ENCODE measurements around the gene SHMT2. TPM values are rescaled to one million over a fixed set of nuclear protein-coding genes. Genes with fewer than 3 reads are reported as not detected.

SHMT2 gene
- total RNA-seq, 1 experiment from 2014 or later: 421 TPM

DNA sequence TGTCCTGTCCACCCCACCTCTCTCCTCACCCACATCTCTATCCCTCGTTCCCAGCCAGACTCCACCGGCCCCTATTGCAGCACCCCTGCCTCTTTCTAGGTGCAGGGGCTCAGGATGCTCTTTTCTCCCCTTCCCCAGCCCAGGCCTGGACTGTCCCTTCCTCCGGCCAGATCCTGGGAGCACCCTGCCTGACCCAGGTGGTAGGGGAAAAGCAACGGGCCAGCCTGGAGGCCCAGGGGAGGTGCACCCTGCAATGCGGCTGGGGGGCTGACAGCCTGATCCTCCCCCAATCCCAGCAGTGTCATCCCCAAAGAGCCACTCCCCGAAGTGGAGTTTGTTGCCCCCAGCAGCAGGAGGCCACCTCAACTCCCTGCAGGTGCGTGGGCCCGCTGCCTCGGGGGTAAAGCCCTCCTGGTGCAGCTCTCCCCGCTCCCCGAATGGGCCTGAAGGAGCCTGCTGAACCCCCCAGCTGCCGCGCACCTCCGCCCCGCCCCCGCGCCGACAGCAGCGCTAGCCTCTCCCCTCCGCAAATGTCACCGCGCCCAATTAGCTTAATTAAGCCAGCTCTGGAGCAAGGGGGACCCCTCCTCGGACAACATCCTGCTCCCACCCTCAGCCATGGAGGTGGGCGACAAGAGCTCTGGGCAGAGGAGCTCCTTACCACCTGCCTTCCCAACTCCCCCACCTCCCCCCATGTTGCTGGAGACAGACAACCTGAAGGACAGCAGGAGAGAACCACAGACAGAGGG, 8.2 kb upstream of the SHMT2 start:
- H3K27me3 Mint-ChIP-seq (ENCODE audit: insufficient read depth, unreplicated experiment): peaks cover 51% of the 10 kb centered on the region
- BruUV-seq (replicated peaks): no TSS peak
- POLR2A ChIA-PET: no interaction called here

DNA sequence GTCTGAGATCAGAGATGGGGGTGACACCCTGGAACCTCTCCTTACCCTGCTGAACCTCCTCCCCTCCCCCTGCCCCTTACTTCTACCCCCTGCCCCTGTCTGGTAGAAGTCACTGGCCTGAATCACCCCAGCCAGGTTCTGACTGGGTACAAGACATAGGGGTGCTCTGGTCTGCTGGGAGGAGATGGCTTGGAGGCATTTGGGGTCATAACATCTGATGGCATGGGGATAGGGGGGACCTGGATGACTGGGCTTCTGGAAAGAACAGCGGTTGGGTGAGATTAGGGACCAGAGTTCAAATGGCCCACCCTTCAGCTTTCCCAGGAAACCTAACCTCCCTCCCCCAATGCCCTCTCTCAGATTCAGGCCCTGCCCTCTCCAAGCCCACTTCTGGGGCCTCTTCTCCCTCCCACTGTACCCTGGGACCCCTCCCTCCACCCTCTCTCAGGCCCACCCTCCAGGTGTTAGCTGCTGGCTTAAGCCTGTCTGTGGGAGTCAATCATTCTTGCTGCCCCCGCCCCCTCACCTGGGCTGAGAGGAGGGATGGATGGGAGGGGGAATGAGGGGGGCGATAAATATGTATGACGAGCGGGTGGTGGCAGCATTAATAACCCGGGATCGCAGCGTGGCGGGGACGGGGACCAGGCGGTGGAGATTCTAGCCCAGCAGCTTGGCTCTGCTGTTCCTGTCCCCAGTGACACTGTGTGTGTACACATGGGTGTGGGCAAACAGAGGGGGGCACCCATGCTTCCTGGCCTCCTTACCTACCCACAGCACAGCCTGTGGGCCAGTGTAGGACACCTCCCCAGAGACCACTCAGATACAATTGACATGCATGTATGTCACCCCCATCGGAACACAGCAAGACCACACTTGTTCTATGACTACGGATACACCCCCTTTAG, 7.0 kb upstream of the SHMT2 start:
- H3K27me3 Mint-ChIP-seq (ENCODE audit: insufficient read depth, unreplicated experiment): peaks cover 50% of the 10 kb centered on the region
- POLR2A ChIA-PET: no interaction called here
- CTCF ChIA-PET: interaction anchor here (0.6 to 1.4 kb wide), 3 partner anchors 8 to 811 kb away, joined by 3 to 12 read pairs (median 3); no protein-coding TSS in a partner anchor
- H3K4me3 Mint-ChIP-seq (ENCODE audit: unreplicated experiment): no peak overlapping the region
- TF ChIP-seq, protein P1, sequence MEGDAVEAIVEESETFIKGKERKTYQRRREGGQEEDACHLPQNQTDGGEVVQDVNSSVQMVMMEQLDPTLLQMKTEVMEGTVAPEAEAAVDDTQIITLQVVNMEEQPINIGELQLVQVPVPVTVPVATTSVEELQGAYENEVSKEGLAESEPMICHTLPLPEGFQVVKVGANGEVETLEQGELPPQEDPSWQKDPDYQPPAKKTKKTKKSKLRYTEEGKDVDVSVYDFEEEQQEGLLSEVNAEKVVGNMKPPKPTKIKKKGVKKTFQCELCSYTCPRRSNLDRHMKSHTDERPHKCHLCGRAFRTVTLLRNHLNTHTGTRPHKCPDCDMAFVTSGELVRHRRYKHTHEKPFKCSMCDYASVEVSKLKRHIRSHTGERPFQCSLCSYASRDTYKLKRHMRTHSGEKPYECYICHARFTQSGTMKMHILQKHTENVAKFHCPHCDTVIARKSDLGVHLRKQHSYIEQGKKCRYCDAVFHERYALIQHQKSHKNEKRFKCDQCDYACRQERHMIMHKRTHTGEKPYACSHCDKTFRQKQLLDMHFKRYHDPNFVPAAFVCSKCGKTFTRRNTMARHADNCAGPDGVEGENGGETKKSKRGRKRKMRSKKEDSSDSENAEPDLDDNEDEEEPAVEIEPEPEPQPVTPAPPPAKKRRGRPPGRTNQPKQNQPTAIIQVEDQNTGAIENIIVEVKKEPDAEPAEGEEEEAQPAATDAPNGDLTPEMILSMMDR (IDR thresholded peaks at IDR 0.05; ENCODE audit: unreplicated experiment): no peak
- H3K36me3 Mint-ChIP-seq (ENCODE audit: insufficient read depth, unreplicated experiment): no peaks in the 10 kb centered on the region
- no peak for DNase-seq (ENCODE audit: unreplicated experiment)
- H3K27ac Mint-ChIP-seq (ENCODE audit: low read depth, unreplicated experiment): no peak overlapping the region
- intact Hi-C loops (cut with micrococcal nuclease): no loop called here
- no peaks in the 10 kb centered on the region for H3K9me3 Mint-ChIP-seq (ENCODE audit: unreplicated experiment)
- BruUV-seq (replicated peaks): no TSS peak
- H3K4me1 Mint-ChIP-seq (ENCODE audit: insufficient read depth, unreplicated experiment): peaks cover 21% of the 10 kb centered on the region

More for the DNA sequence above, 8.2 kb upstream of the SHMT2 start:
- Mint-ChIP-seq H3K36me3 (ENCODE audit: insufficient read depth, unreplicated experiment) (no peaks in the 10 kb centered on the region), H3K4me1 (ENCODE audit: insufficient read depth, unreplicated experiment) (peaks cover 25% of the 10 kb centered on the region), H3K27ac (ENCODE audit: low read depth, unreplicated experiment) (no peak overlapping the region), H3K9me3 (ENCODE audit: unreplicated experiment) (no peaks in the 10 kb centered on the region), H3K4me3 (ENCODE audit: unreplicated experiment) (no peak overlapping the region)
- intact Hi-C loops (cut with micrococcal nuclease): no loop called here
- TF ChIP-seq, protein P1 (IDR thresholded peaks at IDR 0.05; ENCODE audit: unreplicated experiment): no peak
- no peak for DNase-seq (ENCODE audit: unreplicated experiment)
- CTCF ChIA-PET: interaction anchor here (0.6 to 0.7 kb wide), 4 partner anchors 12 to 373 kb away, joined by 3 to 5 read pairs (median 3); no protein-coding TSS in a partner anchor

DNA sequence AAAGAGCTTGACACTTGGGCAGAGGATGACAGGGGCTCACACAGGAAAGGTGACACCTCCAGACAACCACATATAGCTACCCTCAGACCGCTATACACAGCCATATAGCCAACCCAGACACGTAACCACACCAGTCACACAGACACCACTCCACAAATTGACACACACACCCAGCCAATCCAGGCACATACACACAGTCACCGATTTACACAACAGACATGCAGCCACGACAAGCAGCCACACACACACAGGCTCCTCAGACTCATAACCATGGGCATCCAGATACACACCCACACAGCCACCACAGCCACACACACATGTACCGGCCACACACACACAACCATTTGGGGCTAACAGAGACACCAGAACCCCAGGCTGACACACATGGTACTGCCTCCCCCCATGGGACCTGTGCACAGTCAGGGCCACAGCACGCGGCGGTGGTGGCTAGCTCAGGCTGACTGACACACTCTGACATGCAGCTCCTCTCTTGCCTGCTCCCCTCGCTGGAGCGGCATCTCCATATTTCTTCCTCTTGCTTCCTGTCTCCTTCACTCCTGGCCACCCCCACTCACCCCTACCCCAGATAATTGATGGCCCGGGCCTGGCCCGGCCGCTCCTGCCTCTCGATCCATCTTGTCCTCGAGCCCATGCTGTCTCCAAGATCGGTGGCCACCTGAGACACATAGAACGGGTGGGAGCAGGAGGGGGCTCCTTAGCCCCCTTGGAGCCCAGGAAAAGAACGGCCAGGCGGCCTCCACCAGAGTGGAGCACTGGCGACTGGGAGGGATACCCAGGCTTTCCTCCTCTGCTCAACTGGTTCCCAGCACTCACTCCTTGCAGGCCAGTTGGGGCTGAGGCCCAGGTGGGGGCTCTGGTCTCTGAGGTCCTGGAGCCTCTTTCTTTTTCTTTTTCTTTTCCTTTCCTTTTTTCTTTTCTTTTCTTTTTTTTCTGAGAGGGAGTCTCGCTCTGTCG, 6.0 kb upstream of the SHMT2 start:
- Mint-ChIP-seq H3K36me3 (ENCODE audit: insufficient read depth, unreplicated experiment) (no peaks in the 10 kb centered on the region), H3K9me3 (ENCODE audit: unreplicated experiment) (no peaks in the 10 kb centered on the region), H3K4me3 (ENCODE audit: unreplicated experiment) (no peak overlapping the region), H3K27me3 (ENCODE audit: insufficient read depth, unreplicated experiment) (peaks cover 40% of the 10 kb centered on the region), H3K4me1 (ENCODE audit: insufficient read depth, unreplicated experiment) (peaks cover 12% of the 10 kb centered on the region), H3K27ac (ENCODE audit: low read depth, unreplicated experiment) (no peak overlapping the region)
- no peak for DNase-seq (ENCODE audit: unreplicated experiment)
- intact Hi-C loops (cut with micrococcal nuclease): no loop called here
- ChIA-PET CTCF (interaction anchor here (0.6 to 10.2 kb wide), 4 partner anchors 9 to 812 kb away, joined by 3 to 152 read pairs (median 8); no protein-coding TSS in a partner anchor), POLR2A (no interaction called here)
- no TSS peak for BruUV-seq (replicated peaks)
- TF ChIP-seq, protein P1 (IDR thresholded peaks at IDR 0.05; ENCODE audit: unreplicated experiment): no peak
